DND-41 (cell line): Measurements from ENCODE around the gene SP140L.

Source experiments
- EZH2 ChIP-seq: IDR thresholded peaks from 3 replicates; pipeline ENCODE4 v1.6.1; 2012; ENCODE audit warnings: borderline replicate concordance, low read depth, mild to moderate bottlenecking, moderate library complexity, low read length, inconsistent platforms; ENCODE audit not compliant: severe bottlenecking
- TF ChIP-seq, protein P1 (sequence below): IDR thresholded peaks from 2 replicates; pipeline ENCODE4 v1.5.1; 2012; ENCODE audit warnings: borderline replicate concordance, low read length, moderate library complexity, mild to moderate bottlenecking; ENCODE audit not compliant: poor library complexity, severe bottlenecking; ENCODE audit errors: extremely low read depth

DNA sequence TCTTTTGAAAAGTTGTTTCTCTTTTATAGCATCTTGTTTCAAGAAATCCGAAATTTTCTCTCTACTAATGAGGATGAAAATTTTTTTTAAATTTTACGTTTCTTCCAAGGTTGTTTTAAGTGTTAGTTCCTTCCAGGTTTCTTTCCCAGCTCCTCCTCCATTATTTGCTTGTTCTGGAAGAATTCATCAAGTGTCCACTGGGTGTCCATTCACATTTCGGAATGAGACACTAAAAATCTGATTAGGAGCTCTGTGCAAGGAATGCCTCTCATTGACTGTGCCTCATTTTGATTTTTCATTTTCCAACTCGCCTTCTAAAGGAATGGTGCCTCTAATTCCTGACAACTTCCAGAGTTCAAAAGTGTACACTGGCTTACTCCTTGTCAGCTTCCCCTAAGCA is 95.2 kb downstream of the SP140L start:
- TF ChIP-seq, protein P1, sequence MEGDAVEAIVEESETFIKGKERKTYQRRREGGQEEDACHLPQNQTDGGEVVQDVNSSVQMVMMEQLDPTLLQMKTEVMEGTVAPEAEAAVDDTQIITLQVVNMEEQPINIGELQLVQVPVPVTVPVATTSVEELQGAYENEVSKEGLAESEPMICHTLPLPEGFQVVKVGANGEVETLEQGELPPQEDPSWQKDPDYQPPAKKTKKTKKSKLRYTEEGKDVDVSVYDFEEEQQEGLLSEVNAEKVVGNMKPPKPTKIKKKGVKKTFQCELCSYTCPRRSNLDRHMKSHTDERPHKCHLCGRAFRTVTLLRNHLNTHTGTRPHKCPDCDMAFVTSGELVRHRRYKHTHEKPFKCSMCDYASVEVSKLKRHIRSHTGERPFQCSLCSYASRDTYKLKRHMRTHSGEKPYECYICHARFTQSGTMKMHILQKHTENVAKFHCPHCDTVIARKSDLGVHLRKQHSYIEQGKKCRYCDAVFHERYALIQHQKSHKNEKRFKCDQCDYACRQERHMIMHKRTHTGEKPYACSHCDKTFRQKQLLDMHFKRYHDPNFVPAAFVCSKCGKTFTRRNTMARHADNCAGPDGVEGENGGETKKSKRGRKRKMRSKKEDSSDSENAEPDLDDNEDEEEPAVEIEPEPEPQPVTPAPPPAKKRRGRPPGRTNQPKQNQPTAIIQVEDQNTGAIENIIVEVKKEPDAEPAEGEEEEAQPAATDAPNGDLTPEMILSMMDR, result no peak
- no peak for TF ChIP-seq EZH2
